GM12875 (cell line): ENCODE data around the gene RPL35.

Experiments used
- H3K4me3 ChIP-seq: one replicate; pipeline ENCODE4 v1.5.1; 2011; ENCODE audit warnings: low read depth, low read length, control low read depth
- TF ChIP-seq, protein P1 (sequence below): IDR thresholded peaks from 2 replicates; pipeline ENCODE4 v1.5.1; 2011; ENCODE audit warnings: low read depth, mild to moderate bottlenecking, control low read depth, inconsistent platforms, low read length, moderate library complexity, borderline replicate concordance; ENCODE audit not compliant: insufficient read depth

Gene RPL35

DNA sequence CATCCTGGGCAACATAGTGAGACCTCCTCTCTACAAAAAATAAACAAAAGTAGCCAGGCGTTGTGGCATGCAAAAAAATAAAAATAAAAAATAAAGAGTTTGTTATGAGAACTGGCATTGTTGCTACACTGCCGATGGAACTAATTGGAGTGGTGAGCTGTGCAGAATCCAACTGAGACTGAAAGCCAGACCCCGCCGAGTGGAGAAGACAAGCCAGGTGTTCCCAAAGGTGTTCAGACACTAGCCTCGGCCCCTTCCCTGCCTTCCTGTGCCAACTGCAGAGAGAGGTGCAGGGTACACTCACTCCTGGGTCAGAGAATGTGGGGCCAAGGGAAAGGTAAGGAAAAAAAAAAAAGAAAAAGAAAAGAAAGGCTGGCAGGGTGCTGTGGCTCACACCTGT lies 46.2 kb downstream of the RPL35 start:
- H3K4me3 ChIP-seq: no peak overlapping the region
- TF ChIP-seq, protein P1, sequence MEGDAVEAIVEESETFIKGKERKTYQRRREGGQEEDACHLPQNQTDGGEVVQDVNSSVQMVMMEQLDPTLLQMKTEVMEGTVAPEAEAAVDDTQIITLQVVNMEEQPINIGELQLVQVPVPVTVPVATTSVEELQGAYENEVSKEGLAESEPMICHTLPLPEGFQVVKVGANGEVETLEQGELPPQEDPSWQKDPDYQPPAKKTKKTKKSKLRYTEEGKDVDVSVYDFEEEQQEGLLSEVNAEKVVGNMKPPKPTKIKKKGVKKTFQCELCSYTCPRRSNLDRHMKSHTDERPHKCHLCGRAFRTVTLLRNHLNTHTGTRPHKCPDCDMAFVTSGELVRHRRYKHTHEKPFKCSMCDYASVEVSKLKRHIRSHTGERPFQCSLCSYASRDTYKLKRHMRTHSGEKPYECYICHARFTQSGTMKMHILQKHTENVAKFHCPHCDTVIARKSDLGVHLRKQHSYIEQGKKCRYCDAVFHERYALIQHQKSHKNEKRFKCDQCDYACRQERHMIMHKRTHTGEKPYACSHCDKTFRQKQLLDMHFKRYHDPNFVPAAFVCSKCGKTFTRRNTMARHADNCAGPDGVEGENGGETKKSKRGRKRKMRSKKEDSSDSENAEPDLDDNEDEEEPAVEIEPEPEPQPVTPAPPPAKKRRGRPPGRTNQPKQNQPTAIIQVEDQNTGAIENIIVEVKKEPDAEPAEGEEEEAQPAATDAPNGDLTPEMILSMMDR: no peak

DNA sequence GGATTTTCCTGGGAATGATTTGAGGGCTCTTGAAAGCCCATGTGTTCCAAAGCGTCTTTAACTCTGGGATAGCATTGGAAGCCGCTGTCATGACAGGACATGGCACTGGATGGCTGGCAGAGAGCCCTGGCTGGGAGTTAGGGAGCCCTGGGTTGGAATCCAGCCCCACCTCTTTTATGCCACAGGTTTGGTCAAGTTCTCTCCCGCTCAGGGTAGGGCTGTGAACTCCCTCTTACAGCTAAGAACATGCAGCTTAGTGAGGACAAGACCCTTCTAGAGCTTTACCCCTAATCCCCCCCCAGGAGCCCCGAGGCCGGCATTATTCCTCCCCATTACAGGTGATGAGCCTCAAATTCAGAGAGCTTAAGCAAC lies 47.6 kb downstream of the RPL35 start:
- TF ChIP-seq, protein P1: no peak
- no peak overlapping the region for H3K4me3 ChIP-seq

DNA sequence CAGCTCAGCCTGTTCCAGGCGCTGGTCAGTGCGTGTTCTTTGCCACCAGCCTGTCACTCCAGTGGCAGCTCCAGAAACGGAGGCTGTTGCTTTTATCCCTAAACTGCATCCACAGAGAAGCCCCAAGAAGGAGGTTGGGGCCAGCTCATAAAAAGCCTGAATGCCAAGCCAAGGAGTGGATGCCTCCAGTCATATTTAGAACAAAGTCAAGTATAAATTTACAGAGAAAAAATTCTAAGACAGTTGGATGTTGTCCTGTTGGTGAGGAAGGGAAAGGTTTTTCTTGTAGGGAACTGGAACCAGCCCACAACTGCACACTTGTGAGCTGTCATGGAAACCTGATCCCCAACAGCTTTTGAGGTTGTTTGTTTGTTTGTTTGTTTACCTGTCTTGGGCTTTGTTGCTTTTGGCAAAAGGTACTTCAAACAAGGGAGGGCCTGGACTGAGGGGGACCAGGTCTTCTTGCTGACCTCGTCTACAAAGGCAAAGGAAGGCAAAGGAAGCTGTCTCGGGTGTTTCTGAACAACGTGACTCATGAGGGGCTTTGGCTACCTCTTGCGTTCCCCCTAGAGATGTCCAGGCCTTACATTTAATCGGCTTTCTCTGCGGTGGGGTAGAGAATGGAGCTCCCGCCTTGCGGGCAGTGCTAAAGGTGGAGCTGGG lies 48.1 kb downstream of the RPL35 start:
- no peak overlapping the region for H3K4me3 ChIP-seq
- TF ChIP-seq, protein P1: no peak

DNA sequence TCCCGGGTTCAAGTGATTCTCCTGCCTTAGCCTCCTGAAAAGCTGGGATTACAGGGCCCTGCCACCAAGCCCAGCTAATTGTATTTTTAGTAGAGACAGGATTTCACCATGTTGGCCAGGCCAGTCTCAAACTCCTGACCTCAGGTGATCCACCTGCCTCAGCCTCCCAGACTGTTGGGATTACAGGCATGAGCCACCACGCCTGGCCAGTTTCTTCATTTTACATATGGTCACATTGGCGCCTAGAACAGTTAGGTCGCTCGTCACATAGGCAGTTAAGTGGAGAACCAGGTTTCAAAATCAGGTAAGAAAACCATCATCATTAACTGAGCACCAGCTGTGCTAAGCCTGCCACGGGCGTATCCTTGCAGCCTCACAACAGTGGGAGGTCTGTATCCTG lies 48.7 kb downstream of the RPL35 start:
- H3K4me3 ChIP-seq: no peak overlapping the region
- TF ChIP-seq, protein P1: no peak

DNA sequence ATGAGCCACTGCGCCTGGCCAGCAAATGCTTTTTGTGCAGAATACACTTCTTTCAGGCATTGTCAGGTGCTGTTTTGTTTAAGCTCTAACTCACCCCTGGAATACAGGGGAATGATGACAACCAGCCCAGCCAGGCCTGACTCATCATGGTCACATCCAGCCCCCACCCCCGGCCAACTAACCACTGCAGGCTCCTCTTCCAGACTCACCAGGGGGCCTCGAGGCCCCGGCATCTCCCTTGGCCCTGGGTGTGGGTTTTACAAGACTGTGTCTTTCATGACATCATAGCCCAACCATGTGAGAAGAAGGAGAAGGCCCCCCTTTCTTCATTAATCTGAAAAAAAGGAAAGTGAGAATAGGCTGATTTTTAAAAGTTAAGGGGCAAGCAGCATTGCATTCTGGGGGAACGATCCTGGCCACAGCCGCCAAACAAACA lies 49.3 kb downstream of the RPL35 start:
- TF ChIP-seq, protein P1: no peak
- no peak overlapping the region for H3K4me3 ChIP-seq

DNA sequence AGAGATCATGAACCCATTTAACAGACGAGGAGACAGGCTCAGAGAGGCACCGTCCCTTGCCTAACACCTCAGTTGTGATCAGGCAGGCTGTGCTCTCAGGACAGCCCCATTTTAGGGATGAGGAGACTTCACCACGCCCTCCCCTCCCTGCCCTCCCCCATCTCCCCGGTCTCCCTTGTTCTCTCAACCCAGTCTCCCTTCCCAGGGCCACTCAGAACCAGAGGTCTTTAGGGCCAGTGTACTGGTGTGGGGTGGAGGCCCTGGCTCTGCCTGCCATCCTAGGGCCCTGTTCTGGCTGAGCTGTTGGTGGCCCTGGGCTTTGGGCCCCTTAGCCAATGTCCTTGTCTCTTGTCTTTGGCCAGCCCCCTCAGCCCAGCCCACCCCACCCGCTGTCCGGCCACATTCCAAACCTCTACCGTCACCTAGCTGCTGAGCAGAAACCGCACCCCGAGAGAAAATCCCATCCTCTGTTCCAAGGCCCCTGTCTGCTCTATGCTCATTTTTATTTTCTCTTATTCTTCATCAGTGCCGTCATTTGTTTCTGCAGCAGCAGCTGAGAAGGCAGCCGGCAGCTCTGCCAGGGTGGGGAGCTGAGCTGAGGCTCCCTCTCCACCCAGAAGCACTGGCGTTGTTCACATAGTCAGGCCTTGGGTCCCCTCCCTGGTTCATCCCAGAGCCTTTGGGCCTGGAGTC lies 50.9 kb downstream of the RPL35 start:
- TF ChIP-seq, protein P1: no peak
- no peak overlapping the region for H3K4me3 ChIP-seq
